HS-5 (cell line): ENCODE results near the gene ARID2.

Source experiments
- DNase-seq: peaks from one replicate; pipeline ENCODE4 v3.0.0-alpha.2; 2012; ENCODE audit warnings: low read depth

Gene ARID2

DNA sequence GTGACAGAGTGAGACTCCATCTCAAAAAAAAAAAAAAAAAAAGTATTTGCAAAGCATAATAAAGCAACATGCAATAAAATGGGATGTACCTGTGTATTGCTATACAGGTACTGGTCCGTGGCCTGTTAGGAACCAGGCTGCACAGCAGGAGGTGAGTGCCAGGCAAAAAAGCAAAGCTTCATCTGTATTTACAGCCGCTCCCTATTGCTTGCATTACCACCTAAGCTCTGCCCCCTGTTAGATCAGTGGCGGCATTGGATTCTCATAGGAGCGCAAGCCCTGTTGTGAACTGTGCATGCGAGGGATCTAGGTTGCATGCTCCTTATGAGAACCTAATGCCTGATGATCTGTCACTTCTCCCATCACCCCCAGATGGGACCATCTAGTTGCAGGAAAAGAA lies 147.6 kb downstream of the ARID2 start:
- no peak for DNase-seq

DNA sequence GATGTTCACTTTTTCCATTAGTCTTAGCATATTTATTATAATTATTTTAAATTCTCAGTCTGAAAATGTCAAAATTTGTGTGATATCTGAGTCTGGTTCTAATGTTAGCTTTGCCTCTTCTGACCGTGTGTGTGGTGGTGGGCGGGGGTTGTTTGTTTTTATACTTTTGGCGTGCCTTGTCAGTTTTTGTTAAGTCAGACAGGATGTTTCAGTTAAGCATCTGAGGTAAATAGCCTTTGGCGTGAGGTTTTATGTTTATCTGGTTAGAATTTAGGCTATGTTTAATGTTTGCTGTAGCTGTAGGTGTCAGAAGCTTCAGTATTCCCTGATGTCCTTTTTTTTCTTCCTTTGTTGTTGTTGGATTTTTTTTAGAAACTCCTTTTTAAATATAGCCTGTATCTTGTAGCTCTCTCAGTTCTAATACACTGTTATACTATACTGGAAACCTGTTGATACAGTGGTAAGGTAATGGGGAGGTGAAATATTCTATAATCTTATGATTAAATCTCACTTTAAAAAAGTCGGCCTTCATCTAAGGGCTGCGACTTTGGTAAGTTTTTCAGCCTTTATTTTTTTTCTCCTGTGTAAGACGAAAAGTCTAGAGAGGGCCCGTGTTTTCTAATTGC lies 149.2 kb downstream of the ARID2 start:
- no peak for DNase-seq

DNA sequence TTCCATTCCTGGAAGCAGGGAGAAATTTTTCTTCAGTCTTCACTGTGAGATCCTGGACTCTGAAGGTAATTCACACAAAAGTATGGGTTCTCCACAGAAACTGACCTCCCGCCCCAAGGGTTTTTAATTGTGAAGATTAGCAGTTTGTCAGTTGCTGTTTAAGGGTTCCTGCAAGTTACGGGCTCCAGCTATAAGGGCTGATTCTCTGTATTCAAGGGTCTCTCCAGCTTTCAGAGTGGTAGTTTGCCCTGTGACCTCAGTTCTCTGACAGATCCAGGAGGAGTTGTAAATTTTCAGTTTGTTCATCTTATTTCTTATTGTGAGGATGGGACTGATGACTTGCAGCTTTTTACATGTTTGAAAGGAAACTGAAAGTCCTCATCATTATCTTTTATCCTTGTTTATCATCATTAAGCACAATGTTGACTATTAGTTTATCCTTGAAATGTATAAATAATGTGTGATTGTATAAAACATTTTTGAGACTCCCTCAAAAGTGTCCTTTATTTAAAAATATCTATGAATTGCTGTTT lies 149.9 kb downstream of the ARID2 start:
- no peak for DNase-seq

DNA sequence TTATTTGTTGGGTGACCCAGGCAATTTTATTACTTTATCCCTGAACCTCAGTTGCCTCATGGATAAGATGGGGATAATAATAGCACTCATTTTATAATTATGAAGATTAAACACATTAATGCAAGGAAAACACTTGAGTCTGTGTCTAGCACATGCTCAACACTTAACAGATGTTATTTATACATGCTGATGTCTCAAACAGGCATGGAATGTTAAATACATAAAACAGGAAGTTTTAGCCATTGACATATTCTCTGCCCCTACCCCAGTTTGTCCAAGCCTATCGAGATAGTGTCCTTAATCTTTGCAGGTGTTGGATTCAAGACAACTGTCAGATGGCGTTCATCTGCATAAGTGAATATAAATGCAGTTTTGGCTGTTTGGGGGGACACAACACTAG lies 151.0 kb downstream of the ARID2 start:
- no peak for DNase-seq

DNA sequence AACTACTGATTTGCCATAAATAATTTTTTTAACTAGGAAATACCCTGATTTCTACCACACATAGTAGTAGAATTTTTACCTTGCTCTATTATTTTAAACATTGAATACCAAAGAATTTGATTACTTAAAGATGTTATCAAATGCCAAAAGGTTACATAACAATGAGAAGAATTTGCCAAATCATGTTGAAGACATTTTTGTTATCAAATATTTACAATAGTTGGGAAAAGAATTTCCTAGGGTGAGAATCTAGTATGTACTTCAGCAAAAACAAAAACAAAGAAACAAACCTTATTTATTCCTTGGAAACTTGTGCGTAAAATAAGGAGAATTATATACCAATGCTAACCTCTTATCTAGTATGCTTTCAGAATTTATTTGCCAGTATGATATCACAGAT lies 153.7 kb downstream of the ARID2 start:
- DNase-seq = no peak

DNA sequence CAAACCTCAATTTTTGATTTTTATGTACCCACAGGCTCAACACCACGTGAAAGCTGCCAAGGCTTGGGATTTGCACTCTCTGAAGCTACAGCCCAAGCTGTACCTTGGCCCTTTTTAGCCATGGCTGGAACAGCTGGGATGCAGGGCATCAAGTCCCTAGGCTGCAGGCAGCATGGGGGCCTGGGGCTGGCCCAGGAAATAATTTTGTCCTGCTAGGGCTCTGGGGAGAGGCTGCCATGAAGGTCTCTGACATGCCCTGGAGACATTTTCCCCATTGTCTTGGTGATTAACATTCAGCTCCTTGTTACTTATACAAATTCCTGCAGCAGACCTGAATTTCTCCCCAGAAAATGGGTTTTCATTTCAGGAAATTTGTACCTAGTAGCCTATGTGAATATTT lies 157.2 kb downstream of the ARID2 start:
- DNase-seq = no peak

DNA sequence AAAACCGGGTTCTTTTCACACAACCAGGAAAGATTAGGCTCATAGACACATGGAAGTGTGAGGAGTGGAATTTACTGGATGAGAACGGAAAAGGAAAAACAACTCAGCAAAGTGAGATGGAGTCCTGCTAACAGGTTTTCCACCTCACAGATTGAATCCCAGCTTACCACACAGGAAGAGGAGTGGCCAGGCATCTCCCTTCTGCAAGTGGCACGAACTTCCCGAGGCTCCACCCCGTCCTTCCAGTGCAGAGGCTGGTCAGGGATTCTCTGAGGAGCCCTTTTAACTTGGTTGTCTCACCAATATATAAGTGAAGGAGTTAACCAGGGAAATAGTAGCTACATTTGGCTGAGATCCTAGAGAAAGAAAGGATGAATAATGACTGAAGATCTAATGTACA lies 158.0 kb downstream of the ARID2 start:
- no peak for DNase-seq

DNA sequence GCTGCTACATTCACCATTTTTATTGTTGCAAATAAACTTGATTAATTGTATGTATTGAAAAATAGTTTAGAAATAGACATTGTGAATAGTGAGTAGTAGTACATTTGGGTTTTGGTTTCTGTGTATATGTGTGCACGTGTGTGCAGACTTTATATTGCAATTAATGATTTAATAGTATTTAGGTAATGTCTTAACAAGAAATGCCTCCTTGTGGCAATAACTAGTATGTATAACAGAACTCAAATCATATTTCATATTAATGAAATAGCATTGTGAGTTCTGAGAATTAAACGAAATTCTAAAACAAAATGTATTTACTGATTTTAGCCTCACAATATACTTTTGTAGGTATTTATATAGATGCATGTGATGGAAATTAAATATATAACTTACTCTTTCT lies 160.8 kb downstream of the ARID2 start:
- DNase-seq = no peak

DNA sequence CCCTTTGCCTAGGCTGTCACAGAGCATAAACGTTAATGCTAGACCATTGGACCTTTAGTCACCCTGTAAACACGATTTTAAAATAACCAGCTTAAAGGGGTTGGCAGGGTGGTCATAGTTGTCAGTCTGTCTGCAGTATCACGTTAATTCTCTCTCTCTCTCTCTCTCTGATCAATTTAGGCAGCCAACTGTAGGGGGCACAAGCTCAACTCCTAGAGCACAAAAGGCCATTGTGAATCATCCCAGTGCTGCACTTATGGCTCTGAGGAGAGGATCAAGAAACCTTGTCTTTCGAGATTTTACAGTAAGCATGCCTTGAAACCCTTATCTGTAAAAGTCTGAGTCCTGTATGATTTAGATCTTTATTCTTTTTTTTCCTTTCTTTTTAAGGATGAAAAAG lies 163.7 kb downstream of the ARID2 start:
- no peak for DNase-seq

DNA sequence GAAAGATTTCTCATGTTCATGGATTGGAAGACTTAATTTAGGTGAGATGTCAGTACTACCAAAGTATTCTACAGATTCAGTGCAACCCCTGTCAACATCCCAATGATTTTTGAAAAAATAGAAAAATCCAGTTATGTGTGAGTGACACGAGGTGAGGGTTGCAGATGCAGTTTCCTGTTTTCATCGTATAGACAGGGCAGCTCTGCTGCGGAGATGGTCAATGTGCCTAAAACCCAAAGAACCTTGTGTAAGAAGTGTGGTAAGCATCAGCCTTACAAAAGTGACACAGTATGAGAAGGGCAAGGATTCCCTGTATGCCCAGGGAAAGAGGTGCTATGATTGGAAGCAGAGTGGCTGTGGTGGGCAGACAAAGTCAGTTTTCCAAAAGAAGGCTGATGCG lies 166.5 kb downstream of the ARID2 start:
- no peak for DNase-seq

DNA sequence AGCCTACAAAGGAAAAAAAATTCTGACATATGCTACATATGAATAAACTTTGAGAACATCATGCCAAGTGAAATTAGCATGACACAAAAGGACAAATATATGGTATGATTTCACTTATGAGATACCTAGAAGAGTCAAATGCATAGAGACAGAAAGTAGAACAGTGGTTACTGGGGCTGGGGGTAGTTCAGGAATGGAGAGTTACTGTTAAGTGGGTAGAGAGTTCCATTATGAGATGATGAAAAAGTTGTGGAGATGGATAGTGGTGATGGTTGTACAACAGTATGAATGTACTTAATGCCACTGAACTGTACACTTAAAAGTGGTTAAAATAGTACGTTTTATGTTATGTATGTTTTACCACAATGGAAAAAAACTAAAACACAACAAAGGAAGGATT lies 168.6 kb downstream of the ARID2 start:
- no peak for DNase-seq

DNA sequence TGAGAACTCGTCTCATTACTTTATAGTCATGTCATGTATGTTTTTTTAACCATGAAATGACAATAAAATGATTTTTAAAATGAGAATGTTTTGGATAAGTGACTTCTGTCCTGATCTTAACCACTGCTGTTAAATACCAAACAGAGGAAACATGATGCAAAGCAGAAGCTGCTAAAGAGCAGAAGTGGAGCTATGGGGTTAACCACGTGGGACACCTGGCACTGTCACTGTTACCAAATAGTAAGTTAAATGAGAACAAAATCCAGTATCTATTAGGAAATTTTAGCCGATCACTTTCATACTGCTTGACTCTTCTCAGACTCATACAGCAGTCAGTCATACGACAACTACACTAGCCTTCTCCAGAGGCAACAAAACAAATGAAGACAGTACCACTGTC lies 178.4 kb downstream of the ARID2 start:
- no peak for DNase-seq

DNA sequence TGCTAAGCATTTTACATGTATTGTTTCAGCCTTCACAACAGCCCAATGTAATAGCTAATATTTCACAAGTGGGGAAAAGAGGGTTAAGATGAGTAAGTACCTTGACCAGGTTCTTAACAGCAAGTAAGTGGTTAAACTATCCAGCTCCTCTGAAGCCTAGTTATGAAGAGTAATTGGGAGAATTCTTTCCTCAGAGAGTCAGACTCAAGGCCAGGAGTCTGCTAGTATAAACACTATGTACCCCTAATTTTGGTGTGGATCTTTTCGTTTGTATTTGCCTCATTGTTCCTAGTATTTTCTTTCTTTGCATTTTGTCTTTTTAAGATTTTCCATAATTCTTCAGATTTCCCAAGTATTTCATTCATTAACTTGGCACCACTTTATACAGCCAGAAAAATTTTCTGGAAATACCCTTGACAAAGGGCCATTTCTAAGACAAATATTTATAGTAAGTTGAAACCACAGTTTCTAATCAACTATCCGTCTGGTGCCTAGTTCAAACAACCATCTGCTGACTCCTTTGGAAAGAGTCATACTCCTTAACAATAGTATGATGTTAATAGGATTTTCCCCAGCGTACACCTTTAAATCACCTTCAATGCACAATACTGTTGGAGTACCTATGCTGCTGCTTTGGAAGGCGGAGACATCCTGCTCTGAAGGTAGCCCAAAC lies 179.7 kb downstream of the ARID2 start:
- no peak for DNase-seq

DNA sequence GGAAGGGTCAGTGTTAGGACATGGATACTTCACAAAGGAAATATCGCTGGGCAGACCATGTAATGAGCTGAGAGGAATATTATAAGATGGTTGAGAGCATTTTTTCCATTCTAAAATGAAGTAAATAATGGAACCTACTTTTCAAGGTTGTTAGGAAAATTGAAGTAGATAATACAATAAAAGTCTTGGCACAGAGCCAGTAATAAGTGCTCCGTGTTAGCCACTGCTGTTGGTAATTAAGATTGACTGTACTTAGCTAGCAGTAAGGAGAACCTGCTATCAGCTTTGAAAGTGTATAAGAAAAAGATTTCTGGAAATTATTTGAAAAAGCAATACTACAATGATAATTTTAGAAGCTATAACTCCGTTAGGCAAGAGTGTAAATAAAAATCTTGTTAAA lies 183.3 kb downstream of the ARID2 start:
- no peak for DNase-seq

DNA sequence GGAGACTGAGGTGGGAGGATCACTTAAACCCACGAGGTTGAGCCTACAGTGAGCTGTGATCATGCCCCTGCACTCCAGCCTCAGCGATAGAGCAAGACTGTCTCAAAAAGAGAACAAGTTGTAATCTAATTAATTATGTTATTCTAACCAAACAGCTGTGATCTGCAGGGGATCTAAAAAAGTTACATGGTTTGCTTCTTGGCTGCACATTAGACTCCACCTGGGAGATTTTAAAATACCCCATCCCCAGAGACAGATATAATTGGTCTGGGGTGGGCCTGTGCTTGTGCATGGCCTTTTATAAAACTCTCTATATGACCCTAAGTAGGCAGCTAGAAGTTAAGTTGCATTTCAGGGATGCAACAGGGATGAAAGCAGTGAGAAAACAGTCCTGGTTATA lies 184.1 kb downstream of the ARID2 start:
- DNase-seq = no peak

DNA sequence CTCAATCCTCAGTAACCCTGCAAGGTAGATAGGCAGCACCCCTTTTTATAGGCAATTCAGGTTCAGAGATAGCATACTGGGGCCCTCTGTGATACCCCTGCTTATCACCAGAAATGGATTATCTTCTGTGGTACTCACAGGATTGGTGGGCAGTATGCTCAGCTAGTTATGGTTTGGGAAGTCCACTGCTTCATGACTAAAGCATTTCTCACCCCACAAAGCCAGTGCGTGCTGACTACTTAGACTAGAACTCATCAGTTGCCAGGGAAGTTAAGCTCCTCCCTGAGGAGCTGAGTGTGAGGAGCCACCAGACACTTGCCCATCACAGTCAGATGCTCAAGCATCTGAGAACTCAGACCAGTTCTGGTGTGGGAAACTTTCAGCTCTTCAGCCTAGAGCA lies 184.6 kb downstream of the ARID2 start:
- peak; percentile 53 for DNase-seq

DNA sequence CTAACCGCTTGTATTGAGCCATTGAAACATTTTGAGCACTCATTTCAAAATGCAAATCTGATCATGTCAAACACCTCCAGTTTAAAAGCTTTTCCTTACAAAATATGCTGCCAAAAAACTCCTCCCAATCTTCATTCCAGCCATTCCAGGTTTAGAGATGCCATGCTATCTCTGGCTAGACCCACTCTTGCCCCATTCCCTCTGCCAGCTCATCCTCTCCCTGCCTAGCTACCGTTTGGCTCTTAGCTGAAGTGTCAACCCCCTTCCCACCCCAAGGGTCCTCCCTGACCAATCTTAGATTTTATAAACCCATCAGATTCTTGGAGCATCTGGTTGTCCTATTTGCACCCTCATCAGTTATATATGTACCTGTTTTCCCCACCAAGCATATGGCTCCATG lies 185.9 kb downstream of the ARID2 start:
- DNase-seq = no peak

DNA sequence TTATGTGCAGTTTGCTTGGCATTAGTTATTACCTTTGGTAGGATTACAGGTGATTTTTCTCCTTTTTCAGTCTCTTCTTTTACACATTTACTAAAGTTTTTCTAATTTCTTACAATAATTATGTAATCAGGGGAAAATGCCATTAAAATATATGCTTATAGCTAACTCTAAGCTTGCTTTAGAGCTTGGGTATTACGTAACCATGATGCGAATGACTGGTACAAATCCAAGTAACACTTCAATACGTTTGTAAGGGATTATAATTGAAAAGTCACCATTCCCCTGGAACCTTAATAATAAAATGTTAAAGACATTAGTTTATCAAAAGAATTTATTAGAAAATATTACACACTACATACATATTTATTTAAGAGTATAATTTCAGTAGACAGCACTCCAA lies 189.3 kb downstream of the ARID2 start:
- no peak for DNase-seq

DNA sequence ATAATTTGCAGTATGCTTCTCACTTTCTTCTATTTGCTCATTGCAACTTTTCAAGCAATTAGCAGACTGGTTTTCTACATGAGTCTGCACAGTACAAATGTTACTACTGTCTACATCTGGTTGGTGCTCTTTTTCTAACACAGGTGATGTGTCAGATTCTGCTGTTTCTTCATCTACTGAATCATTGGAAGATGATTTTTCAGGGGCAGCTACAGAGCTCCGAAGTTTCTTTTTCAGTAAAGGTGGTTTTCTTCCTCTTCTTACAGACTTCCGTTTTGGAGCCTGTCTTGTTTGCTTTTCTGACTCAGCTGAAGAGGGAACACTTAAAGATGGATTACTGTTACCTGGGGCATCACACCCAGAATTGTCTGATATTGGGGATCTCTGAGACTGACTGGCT lies 198.8 kb downstream of the ARID2 start:
- no peak for DNase-seq

DNA sequence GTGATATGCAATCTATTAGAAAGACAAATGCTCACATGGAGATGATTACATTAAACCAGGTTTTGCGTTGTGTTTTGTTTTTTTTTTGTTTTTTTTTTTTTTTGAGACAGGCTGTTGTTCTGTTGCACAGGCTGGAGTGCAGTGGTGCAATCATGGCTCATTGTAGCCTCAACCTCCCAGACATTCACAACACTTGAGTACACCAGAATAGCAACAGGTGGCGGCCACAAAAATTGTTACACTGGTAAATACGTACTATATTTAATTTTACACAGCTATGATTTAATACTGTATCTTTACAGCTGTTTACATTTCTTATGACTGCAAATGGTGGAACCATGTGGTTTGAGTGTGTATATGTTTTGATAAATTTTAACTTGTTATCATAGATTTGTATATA lies 200.9 kb downstream of the ARID2 start:
- no peak for DNase-seq

DNA sequence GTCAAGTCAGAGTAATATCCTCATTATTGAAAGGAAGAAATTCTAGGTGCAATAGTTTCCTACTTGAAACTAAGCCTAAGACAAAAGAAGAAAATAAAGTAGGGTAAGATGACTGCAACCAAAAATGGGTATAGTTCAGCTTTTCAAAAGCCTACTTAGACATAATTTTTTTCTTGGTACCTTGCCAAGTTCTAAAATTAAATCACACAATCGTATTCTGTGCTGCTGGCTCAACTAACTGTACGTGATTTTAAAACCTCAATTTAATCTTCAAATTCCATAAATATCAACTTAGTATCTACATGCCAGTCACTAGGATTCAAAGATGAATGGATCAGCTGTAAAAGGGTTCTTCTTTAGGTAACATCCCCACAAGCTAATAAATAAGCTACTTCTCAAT lies 204.0 kb downstream of the ARID2 start:
- no peak for DNase-seq

DNA sequence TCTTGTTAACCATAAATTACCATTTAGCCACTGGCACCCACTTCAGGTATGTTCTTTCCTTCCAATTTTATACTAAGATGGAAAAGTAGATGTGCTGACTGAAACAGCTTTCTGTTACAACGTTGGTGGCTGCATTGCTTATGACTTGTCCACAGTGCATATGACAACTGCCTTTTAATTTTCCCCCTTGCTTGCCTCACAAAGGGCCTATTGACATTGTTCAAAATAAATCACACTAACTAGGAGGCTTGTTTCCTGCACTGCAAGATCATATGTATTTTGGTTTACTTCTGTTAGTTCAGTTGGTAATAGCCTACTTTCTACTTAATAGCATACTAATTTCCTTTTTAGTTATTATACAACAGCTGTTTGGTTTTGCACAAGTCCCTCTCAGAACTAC lies 205.4 kb downstream of the ARID2 start:
- DNase-seq = no peak

DNA sequence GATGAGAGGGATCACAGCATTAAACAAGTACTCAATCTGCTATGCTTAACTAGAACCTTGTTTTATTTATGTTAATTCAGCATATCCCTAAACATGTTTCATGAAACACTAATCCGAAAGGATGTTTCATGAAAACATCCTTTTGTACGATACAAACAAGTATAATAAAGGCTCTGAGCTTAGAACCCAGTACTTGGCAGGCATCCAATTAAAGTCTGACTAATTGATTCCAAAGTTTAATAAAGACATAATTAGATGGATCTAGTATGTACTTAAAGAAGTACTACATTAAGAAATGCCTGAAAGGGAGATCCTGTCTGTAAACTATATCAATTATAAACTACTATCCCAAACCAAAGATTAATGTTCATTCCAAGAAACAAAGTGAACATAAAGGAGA lies 209.1 kb downstream of the ARID2 start:
- DNase-seq = no peak

DNA sequence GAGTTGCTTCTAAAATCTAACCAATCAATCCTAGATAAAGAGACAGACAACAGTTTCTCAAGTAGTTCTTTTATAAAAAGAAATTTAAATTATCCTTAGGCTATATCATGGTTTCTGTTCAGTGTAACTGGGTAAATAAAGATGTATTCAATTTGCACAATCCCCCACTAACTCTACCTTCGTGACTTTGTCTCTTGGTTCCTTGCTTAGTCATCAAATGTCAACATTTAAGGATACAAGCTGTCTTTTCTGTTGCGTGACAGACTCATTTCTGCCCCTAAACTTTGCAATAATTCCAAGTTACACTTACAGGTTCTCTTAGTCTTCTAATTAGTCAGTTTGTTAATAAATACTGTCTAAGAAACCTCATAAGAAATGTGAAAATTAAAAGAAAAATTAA lies 210.3 kb downstream of the ARID2 start:
- DNase-seq = no peak
